ENCODE measurements around the gene TLK2.
A peak's percentile ranks its signal among the peaks of the same experiment; 100 is the strongest.

GRCh38 chr17:62627219-62627903 is 148.7 kb downstream of the TLK2 start, which contains the start of gene MRC2:
- TF ChIP-seq EZH2 (IDR thresholded peaks at IDR 0.05; ENCODE audit: low read depth, unreplicated experiment) (no peak), CTCF (conservative IDR thresholded peaks at IDR 0.05; ENCODE audit: low read depth in 2 of 2) (no peak), POLR2AphosphoS5 (IDR thresholded peaks at IDR 0.05; ENCODE audit: low read depth) (peak; percentile 22; the same call in 1 of the 2 replicates)
